NCI-H187 (cell line): ENCODE results near the gene VARS1.
"Not testable (repeated sequence)": the region's sequence is repeated elsewhere in the genome, so short reads cannot be mapped to it uniquely, and the experiment has no call there.

Experiments used
- DNase-seq, 2 experiments: peaks; one replicate each; lab custom pipeline; 2025; lab: John Stamatoyannopoulos, UW

Gene VARS1

DNA sequence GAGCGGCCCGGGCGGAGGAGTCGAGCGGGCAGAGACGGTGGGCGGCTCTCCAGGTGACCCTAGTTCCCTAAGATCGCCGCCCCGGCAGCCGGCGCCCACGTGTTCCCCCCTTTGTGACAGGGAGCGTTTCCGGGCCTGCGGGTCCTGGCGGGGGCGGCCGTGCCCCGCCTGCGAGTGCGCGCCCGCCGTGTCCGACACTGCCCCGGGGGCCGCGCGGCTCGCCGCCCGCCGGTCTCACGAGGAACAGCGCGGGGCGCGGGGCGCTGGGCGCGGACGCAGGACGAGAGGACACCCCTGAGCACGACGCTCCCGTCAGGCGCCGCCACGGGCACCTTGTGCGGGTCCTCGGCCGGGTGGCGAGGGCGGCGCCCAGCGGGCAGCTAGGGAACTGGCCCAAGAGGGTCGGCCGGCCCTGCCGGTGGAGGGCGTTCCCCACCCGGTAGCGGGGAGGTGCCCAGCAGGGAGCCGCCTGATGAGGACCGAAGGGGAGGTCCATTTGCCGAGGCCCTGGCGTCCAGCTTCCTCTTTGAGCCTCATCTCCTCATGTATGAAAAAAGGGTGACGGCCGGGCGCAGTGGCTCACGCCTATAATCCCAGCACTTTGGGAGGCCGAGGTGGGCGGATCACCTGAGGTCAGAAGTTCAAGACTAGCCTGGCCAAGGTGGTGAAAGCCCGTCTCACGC lies at the start of gene VARS1:
Gene VARS1 (minus strand): TSS at position 137 of the 683 bp plus-strand sequence. CDS start 535 bp downstream, outside the sequence.
- peak; percentile 31 to 81 for DNase-seq

DNA sequence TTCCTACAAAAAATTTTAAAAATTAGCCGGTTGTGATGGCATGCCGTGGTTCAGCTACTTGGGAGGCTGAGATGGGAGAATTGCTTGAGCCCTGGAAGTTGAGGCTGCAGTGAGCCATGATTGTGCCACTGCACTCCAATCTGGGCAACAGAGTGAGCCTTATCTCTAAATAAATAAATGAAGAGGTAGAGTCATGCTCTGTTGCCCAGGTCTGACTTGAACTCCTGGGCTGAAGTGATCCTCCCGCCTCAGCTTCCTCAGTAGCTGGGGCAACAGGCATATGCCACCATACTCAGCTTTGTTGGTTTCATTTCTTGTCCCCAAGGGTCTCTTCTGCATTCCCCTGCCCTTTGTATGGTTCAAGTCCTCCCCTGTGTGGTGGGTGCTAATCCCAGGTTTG lies 49.0 kb upstream of the VARS1 start:
- DNase-seq = no peak

DNA sequence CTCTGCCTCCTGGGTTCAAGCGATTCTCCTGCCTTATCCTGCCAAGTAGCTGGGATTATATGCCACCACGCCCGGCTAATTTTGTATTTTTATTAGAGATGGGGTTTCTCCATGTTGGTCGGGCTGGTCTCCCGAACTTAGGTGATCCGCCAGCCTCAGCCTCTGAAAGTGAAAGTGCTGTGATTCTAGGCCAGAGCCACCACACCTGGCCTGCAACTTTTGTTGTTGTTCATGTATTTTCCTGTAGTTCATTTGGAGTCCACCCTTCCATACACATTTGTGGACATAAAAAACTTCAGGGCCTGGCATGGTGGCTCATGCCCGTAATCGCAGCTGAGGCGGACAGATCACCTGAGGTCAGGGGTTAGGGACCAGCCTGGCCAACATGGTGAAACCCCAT lies 46.5 kb upstream of the VARS1 start:
- DNase-seq = no peak

DNA sequence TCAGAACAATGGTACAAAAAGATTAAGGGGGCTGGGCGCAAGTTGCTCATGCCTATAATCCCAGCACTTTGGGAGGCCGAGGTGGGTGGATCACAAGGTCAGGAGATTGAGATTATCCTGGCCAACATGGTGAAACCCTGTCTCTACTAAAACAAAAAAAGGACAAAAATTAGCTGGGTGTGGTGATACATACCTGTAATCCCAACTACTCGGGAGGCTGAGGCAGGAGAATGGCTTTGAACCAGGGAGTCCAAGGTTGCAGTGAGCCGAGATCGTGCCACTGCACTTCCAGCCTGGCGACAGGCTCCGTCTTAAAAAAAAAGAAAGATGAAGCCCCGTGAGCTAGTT lies 44.2 kb upstream of the VARS1 start:
- DNase-seq = not testable (repeated sequence)

DNA sequence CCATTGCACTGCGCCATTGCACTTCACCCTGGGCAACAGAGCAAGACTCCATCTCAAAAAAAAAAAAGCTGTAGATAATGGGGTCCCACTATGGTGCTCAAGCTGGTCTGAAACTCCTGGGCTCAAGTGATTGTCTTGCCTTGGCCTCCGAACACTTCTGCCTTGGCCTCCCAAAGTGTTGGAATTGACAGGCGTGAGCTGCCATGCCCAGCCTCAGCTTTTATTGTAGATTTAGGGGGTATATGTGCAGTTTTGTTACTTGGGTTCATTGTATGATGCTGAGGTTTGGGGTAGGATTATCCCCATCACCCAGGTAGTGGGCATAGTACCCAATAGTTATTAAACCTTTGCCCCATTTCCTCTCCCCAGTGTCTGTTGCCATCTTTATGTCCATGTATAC lies 43.4 kb upstream of the VARS1 start:
- DNase-seq = no peak

DNA sequence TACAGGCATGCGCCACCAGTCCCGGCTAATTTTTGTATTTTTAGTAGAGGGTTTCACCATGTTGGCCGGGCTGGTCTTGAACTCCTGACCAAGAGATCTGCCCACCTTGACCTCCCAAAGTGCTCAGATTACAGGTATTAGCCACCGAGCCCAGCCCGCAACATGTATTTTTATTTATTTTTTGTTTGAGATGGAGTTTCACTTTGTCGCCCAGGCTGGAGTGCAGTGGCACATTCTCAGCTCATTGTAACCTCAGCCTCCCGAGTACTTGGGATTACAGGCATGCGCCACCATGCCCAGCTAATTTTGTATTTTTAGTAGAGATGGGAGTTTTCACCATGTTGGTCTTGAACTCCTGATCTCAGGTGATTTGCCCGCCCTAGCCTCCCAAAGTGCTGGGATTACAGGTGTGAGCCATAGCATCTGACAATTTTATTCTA lies 42.6 kb upstream of the VARS1 start:
- not testable (repeated sequence) for DNase-seq

DNA sequence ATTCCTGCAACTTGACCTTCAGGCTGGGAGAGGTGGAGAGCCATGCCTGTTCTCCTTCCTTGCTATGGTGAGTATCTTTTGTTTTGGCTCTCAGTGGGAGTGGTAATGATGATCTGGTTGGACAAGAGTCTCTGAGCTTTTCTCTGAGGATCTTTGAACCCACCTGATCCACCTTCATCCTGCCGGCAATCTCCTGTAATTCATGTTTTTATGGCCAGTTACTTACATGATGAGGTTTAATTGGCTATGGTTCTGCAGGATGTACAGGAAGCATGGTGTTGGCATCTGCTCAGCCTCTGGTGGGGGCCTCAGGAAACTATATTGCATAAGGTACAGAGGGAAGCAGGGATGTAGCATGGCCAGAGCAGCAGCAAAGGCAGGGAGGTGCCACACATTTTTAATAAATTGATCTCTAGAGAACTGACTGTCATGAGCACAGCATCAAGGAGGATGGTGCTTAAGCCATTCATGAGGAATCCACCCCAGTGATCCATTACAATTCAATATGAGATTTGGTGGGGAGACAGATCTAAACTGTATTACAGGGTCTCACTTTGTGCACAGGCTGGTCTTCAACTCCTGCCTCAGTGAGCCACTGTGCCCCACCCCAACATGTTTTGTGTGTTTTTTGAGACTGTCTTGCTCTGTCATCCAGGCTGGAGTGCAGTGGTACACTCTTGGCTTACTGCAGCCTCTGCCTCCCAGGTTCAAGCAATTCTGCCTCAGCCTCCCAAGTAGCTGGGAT lies 42.0 kb upstream of the VARS1 start:
- DNase-seq = no peak

DNA sequence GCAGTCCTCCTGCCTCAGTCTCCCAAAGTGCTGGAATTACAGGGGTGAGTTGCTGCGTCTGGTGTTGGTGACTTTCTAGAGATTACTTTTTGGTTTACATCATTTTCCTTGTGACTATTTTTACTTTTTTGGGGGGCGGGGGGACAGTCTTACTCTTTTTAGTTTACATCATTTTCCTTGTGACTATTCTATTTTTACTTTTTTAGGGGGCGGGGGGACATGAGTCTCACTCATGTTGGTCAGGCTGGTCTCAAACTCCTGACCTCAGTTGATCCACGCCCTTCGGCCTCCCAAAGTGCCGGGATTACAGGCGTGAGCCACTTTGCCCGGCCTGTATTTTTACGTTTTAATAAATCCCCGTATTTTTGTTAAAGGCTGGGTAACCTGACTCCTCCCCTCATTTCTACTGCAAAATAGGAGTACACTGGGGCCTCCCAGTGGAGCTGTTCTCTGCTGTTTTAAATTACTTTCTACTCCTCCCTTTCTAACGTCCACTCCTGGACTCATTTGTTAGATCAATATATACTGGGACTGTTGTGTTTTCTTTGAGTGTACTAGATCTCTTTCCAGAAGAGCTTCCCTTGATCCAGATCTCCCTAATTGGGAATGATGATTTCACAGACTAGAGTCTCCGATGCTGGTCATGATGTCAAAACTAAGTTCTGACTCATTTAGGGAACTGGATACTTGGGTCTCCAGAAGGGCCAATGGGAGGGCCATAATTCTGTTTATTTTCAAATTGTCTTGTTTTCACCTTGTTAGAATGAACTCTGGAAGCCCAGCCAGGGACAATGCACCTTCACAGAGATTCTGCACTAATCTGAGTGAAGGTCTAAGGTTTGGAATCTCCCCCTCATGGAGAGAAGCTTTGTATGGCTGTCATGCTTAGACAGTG lies 41.2 kb upstream of the VARS1 start:
- no peak for DNase-seq

DNA sequence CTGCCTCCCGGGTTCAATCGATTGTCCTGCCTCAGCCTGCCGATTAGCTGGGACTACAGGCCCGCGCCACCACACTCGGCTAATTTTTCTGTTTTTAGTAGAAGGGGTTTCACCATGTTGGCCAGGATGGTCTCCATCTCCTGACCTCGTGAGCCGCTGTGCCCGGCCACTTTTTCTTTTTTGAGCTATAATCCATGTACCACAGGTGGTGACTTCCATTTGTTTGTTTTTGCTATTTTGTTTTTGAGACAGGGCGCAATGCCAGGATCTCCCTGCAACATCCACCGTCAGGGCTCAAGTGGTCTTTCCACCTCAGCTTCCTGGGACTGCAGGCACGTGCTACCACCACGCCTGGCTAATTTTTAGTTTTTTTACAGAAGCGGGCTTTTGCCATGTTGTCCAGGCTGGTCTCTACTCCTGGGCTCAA lies 40.5 kb upstream of the VARS1 start:
- DNase-seq = no peak

DNA sequence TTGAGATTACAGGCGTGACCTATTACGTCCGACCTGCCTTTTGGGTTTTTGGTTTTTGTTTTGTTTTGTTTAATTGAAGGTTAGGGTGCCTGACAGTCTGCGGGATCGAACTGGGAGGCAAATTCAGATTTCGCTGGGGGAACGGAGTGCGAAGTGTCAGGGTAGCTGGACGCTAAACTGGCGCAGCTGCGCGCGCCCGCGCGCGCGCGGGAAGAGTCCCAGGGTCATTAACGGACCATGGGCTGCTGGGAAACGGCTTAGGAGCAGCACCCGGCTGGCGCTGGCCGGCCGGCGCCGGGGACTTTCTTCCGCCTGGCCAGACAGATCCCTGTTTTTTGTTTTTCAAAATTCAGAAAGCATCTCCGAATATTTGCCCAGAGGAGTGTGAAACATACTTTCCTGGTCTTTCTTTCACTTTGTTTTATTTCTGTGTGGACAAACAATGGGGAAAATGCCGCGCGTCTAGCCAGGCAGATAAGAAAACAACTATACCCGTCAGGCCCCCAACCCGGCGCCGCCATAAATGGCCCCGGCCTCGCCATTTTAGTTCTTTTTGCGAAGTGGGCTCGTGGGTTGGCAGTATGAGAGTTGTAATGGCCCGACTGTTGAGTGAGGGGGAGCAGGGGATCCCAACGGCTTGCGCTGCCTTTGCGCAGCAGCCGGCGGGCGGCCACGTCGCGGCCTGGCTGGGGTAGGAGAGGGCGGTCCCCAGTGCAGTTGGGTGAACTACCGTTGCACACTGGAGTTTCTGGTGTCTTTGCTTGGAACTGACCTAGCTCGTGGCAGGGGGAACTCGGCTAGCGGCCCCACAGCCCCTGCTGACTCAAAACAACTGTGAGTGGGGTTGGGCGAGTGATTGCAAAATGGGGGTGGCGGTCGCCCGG lies 39.1 kb upstream of the VARS1 start:
- peak; percentile 83 to 94 for DNase-seq

DNA sequence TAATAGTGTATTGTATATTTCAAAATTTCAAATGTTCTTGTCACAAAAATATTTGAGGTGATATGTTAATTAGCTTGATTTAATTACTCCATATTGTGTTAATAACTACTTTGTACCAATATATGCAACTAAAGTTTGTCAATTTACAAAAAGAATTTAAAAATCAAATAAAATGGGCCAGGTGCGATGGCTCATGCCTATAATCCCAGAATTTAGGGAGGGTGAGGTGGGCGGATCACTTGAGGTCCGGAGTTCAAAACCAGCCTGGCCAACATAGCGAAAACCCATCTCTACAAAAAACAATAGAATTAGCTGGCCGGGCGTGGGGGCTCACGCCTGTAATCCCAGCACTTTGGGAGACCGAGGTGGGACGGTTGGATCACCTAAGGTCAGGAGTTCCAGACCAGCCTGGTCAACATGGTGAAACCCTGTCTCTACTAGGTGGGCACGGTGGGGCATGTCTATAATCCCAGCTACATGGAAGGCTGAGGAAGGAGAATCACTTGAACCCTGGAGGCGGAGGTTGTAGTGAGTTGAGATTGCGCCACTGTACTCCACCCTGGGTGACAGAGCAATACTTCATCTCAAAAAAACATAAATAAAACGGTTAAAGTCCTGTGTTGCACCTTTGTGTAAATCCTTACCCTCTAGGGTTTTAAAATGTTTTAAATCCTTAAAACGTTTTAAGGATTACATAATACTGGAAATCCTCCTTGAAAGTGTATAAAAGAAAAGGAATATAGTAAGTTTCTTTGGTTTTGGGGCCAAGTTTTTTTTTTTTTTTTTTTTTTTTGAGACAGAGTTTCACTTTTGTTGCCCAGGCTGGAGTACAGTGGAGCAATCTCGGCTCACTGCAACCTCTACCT lies 36.0 kb upstream of the VARS1 start:
- no peak for DNase-seq

DNA sequence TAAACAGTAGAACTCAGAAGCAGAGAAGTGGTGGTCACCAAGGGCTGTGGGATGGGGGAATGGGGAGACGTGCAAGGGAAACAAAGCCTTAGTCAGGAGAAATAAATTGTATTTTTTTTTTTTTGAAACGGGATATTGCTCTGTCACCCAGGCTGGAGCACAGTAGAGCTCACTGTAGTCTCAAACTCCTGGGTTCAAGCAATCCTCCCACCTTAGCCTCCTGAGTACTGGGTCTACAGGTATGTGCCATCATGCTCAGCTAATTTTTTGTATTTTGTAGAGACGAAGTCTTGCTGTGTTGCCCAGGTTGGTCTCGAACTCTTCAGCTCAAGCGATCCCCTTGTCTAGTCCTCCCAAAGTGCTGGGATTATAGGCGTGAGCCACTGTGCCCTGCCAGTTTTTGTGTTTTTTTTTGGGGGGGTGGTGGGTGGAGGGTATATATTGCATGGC lies 35.4 kb upstream of the VARS1 start:
- DNase-seq = no peak

DNA sequence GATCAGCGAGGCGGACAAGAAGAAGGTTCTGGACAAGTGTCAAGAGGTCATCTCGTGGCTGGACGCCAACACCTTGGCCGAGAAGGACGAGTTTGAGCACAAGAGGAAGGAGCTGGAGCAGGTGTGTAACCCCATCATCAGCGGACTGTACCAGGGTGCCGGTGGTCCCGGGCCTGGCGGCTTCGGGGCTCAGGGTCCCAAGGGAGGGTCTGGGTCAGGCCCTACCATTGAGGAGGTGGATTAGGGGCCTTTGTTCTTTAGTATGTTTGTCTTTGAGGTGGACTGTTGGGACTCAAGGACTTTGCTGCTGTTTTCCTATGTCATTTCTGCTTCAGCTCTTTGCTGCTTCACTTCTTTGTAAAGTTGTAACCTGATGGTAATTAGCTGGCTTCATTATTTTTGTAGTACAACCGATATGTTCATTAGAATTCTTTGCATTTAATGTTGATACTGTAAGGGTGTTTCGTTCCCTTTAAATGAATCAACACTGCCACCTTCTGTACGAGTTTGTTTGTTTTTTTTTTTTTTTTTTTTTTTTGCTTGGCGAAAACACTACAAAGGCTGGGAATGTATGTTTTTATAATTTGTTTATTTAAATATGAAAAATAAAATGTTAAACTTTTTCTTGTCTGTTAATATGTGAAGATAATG lies 34.2 kb upstream of the VARS1 start:
- DNase-seq = peak in 1 of 2 experiments; percentile 42

DNA sequence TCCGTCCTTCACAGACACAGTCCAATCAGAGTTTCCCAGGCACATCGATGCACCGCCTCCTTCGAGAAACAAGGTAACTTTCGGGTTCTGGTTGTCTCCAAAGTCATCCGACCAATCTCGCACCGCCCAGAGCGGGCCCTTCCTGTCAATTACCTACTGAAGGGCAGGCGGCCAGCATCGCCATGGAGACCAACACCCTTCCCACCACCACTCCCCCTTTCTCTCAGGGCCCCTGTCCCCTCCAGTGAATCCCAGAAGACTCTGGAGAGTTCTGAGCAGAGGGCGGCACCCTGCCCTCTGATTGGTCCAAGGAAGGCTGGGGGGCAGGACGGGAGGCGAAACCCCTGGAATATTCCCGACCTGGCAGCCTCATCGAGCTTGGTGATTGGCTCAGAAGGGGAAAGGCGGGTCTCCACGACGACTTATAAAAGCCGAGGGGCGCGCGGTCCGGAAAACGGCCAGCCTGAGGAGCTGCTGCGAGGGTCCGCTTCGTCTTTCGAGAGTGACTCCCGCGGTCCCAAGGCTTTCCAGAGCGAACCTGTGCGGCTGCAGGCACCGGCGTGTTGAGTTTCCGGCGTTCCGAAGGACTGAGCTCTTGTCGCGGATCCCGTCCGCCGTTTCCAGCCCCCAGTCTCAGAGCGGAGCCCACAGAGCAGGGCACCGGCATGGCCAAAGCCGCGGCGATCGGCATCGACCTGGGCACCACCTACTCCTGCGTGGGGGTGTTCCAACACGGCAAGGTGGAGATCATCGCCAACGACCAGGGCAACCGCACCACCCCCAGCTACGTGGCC lies 31.9 kb upstream of the VARS1 start, which contains the start of gene HSPA1B:
Gene HSPA1B (plus strand): TSS at position 453 of the 794 bp plus-strand sequence. CDS start 213 bp downstream, at position 666.
- peak; percentile 95 to 96 for DNase-seq

DNA sequence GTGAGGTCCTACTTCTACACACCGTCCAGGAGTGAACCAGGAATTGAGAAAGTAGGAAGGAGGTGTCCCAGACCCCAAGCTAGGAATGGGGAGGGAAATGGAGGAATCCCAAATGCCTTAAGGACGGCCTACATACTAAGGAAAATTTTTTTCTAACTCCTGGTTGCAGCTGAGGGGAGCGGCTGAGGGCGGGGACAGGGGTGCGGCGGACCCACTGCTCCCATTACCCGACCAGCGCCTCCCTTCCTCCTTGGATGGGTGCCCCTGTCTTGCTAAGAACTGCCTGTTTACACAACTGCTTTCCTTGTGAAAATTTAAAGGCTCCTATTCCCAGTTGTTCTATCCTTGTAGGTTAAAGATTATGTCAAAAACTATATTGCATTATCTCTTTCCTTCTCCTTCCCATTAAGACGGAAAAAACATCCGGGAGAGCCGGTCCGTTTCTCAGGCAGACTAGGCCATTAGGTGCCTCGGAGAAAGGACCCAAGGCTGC lies 31.3 kb upstream of the VARS1 start:
- DNase-seq = peak in 1 of 2 experiments; percentile 65

DNA sequence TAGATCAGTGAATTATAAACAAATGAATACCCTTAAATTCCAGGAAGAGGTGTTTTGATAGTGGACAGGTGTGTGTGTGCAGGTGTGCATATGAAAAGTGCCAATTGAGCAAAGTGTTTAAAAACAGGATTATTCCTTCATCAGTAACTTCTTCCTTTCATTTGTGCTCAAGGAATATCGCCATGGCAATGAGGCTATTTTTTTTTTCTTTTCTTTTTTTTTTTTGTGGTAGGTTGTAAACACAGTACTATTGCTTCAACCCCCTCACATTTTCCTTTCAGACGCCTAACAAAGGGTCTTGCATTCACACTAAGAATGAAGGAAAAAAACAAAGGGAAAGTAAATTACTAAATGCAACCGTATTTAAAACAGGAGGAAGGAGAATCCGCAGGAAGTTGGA lies 30.0 kb upstream of the VARS1 start:
- no peak for DNase-seq

DNA sequence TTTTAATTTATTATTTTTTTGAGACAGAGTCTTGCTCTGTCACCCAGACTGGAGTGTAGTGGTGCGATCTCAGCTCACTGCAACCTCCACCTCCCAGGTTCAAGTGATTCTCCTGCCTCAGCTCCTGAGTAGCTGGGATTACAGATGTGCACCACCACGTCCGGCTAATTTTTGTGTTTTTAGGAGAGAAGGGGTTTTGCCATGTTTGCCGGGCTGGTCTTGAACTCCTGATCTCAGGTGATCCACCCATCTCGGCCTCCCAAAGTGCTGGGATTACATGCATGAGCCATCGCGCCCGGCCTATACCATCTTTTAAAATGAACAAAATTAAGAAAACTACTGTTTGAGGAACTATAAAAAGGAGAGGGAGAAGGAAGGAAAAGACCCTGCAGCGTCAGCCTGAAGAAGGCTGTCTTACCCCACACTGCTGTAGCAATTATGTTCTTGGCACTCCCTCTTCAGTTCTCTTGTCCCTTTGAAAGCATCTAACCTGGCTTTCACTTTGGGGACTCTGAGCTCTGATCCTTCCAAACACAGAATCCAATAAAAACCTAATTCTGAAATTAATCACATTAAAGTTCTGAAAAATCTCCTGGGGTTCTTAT lies 28.1 kb upstream of the VARS1 start:
- not testable (repeated sequence) for DNase-seq
